Stimulated activated naive CD4-positive, alpha-beta T cell treated with Interleukin-2 at 50 U/mL for 16 hours (primary cell): ENCODE measurements around the gene IGFN1.

ENCODE experiments used
- DNase-seq: peaks from one replicate; lab custom pipeline; 2025; lab: John Stamatoyannopoulos, UW

IGFN1 gene

GRCh38 chr1:201163707-201164106 lies 26.9 kb upstream of the IGFN1 start:
- DNase-seq, result no peak

- DNase-seq, result no peak
Observed at GRCh38 chr1:201164645-201165044, 26.0 kb upstream of the IGFN1 start.

GRCh38 chr1:201167041-201167991 lies 23.3 kb upstream of the IGFN1 start:
- no peak for DNase-seq

- no peak for DNase-seq
Observed at GRCh38 chr1:201169203-201169602, 21.4 kb upstream of the IGFN1 start.

GRCh38 chr1:201169971-201170532 lies 20.6 kb upstream of the IGFN1 start:
- no peak for DNase-seq

GRCh38 chr1:201170533-201171062 lies 20.0 kb upstream of the IGFN1 start:
- DNase-seq, result peak; percentile 83

GRCh38 chr1:201171063-201172036 lies 19.3 kb upstream of the IGFN1 start:
- peak; percentile 62 for DNase-seq

- no peak for DNase-seq
Observed at GRCh38 chr1:201172326-201172725, 18.3 kb upstream of the IGFN1 start.

GRCh38 chr1:201172999-201173610 lies 17.5 kb upstream of the IGFN1 start:
- DNase-seq, result no peak

GRCh38 chr1:201173736-201174135 lies 16.9 kb upstream of the IGFN1 start:
- no peak for DNase-seq

GRCh38 chr1:201175820-201176500 lies 14.7 kb upstream of the IGFN1 start:
- DNase-seq, result no peak

- no peak for DNase-seq
Observed at GRCh38 chr1:201176940-201177339, 13.7 kb upstream of the IGFN1 start.

- DNase-seq, result no peak
Observed at GRCh38 chr1:201178718-201179117, 11.9 kb upstream of the IGFN1 start.

GRCh38 chr1:201180141-201180540 lies 10.5 kb upstream of the IGFN1 start:
- DNase-seq, result no peak

- no peak for DNase-seq
Observed at GRCh38 chr1:201180901-201181300, 9.7 kb upstream of the IGFN1 start.

GRCh38 chr1:201181323-201181722 lies 9.3 kb upstream of the IGFN1 start:
- no peak for DNase-seq

GRCh38 chr1:201181726-201182125 lies 8.9 kb upstream of the IGFN1 start:
- no peak for DNase-seq

- no peak for DNase-seq
Observed at GRCh38 chr1:201183209-201183608, 7.4 kb upstream of the IGFN1 start.

GRCh38 chr1:201183753-201184152 lies 6.9 kb upstream of the IGFN1 start:
- no peak for DNase-seq

- no peak for DNase-seq
Observed at GRCh38 chr1:201184307-201185122, 6.1 kb upstream of the IGFN1 start.
